Measurements from ENCODE around the gene SLF1. TPM values are rescaled to one million over a fixed set of nuclear protein-coding genes. Genes with fewer than 3 reads are reported as not detected.
A peak's percentile ranks its signal among the peaks of the same experiment; 100 is the strongest.

SLF1 gene
- polyA plus RNA-seq, 3 donors: 1.1 to 2.7 (median 2.0) TPM

- Histone ChIP-seq H4K20me1 (ENCODE audit: insufficient read depth, low read length) (no peaks in the 10 kb centered on the region), H3K79me2 (ENCODE audit: insufficient read depth, low read length) (no peaks in the 10 kb centered on the region), H3K27ac (ENCODE audit: low read depth in 1 of 2, low read length in 2 of 2) (peak overlapping the region in 1 of 2 donors; percentile 2), H3K4me3 (replicated peaks in 1 of 3; ENCODE audit: low read depth in 2 of 3, low read length in 3 of 3) (no peak overlapping the region), H2AFZ (ENCODE audit: insufficient read depth, low read depth, low read length, poor library complexity, severe bottlenecking) (no peak overlapping the region), H3K9ac (ENCODE audit: insufficient read depth, low read length, poor library complexity, severe bottlenecking) (no peak overlapping the region), H3K27me3 (ENCODE audit: control insufficient read depth in 2 of 2, insufficient read depth in 2 of 2, low read length in 2 of 2) (no peaks in the 10 kb centered on the region), H3K9me3 (replicated peaks in 1 of 2; ENCODE audit: control insufficient read depth in 1 of 2, insufficient read depth in 1 of 2, low read length in 2 of 2) (no peaks in the 10 kb centered on the region), H3K36me3 (replicated peaks in 1 of 2; ENCODE audit: control insufficient read depth in 1 of 2, insufficient read depth in 2 of 2, low read length in 2 of 2) (peaks cover 6 to 17% of the 10 kb centered on the region in 2 donors), H3K4me1 (ENCODE audit: control insufficient read depth in 1 of 2, insufficient read depth in 2 of 2, low read length in 2 of 2) (no peaks in the 10 kb centered on the region), H3K4me2 (replicated peaks; ENCODE audit: extremely low read depth, low read length, poor library complexity, severe bottlenecking) (no peak overlapping the region)
- peaks cover 0 to 2% (median 0%) of the 10 kb centered on the region in 3 donors for H3K27me3 Mint-ChIP-seq (ENCODE audit: low read depth in 3 of 3)
- peaks cover 2% of the 10 kb centered on the region for H3K4me1 Mint-ChIP-seq
- peaks cover 0 to under 1% (median 0%) of the 10 kb centered on the region in 7 donors for H3K9me3 Mint-ChIP-seq
- intact Hi-C loops (cut with micrococcal nuclease): no loop called here
- H3K36me3 Mint-ChIP-seq: peaks cover 20 to 30% of the 10 kb centered on the region in 2 donors
- H3K4me3 Mint-ChIP-seq: no peak overlapping the region
- DNase-seq: no peak
- TF ChIP-seq, protein P1, sequence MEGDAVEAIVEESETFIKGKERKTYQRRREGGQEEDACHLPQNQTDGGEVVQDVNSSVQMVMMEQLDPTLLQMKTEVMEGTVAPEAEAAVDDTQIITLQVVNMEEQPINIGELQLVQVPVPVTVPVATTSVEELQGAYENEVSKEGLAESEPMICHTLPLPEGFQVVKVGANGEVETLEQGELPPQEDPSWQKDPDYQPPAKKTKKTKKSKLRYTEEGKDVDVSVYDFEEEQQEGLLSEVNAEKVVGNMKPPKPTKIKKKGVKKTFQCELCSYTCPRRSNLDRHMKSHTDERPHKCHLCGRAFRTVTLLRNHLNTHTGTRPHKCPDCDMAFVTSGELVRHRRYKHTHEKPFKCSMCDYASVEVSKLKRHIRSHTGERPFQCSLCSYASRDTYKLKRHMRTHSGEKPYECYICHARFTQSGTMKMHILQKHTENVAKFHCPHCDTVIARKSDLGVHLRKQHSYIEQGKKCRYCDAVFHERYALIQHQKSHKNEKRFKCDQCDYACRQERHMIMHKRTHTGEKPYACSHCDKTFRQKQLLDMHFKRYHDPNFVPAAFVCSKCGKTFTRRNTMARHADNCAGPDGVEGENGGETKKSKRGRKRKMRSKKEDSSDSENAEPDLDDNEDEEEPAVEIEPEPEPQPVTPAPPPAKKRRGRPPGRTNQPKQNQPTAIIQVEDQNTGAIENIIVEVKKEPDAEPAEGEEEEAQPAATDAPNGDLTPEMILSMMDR (IDR thresholded peaks at IDR 0.05): no peak
- no CpG with 5 or more reads among the region's 1 CpG for WGBS (ENCODE audit: insufficient coverage)
- no peak overlapping the region for H3K27ac Mint-ChIP-seq
Observed at GRCh38 chr5:94672746-94673145, 54.3 kb downstream of the SLF1 start.

DNA sequence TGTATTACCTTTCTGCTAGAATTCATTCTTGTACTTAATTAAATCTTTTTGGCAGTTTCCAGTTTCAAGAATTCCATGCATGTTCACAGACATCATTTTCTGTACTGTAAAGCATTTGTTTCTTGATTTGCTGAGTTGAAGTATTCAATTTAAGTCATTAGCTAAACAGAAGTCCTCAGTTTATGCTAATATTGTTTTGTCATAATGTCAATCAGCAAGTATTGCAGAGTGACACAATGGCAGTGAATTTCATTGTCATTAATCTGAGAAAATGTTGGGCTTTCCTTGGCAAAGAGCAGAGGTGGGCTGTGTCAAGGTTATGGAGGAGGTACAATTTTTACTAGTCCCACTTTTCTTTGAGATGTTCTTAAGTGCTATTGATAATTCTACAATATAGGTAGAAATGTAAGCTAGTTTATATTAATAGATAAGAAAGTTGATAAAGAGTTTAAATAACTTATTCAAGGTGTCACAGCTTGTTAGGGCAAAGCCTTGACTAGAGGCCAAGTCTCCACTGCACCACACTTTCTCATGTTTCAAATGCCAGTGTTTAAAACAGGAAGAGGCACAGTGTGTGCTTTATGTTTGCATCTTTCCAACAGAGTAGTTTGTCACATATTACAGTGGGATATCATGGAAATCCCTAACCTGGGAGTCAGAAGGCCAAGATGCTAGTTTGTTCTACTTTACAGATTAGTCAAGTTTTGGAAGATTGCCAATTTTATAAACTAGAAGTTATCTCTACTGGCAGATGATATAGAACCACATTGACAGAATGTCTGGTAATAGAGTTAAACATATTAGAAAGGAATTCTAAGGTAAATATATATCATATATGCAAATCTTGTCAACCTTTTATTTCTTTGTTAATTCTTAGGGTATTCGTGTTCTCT lies 56.3 kb downstream of the SLF1 start:
- Mint-ChIP-seq H3K27me3 (ENCODE audit: low read depth in 3 of 3) (peaks cover 0 to 2% (median 0%) of the 10 kb centered on the region in 3 donors), H3K4me3 (no peak overlapping the region), H3K36me3 (peaks cover 18 to 25% of the 10 kb centered on the region in 2 donors), H3K27ac (no peak overlapping the region), H3K9me3 (peaks cover 0 to 3% (median 0%) of the 10 kb centered on the region in 7 donors), H3K4me1 (peaks cover 2% of the 10 kb centered on the region)
- Histone ChIP-seq H3K79me2 (ENCODE audit: insufficient read depth, low read length) (no peaks in the 10 kb centered on the region), H3K4me1 (ENCODE audit: control insufficient read depth in 1 of 2, insufficient read depth in 2 of 2, low read length in 2 of 2) (no peaks in the 10 kb centered on the region), H3K9me3 (replicated peaks in 1 of 2; ENCODE audit: control insufficient read depth in 1 of 2, insufficient read depth in 1 of 2, low read length in 2 of 2) (no peaks in the 10 kb centered on the region), H3K27me3 (ENCODE audit: control insufficient read depth in 2 of 2, insufficient read depth in 2 of 2, low read length in 2 of 2) (no peaks in the 10 kb centered on the region), H3K36me3 (replicated peaks in 1 of 2; ENCODE audit: control insufficient read depth in 1 of 2, insufficient read depth in 2 of 2, low read length in 2 of 2) (peaks cover 6 to 11% of the 10 kb centered on the region in 2 donors), H3K27ac (ENCODE audit: low read depth in 1 of 2, low read length in 2 of 2) (no peak overlapping the region), H3K4me3 (replicated peaks in 1 of 3; ENCODE audit: low read depth in 2 of 3, low read length in 3 of 3) (no peak overlapping the region), H3K4me2 (replicated peaks; ENCODE audit: extremely low read depth, low read length, poor library complexity, severe bottlenecking) (no peak overlapping the region), H2AFZ (ENCODE audit: insufficient read depth, low read depth, low read length, poor library complexity, severe bottlenecking) (no peak overlapping the region), H4K20me1 (ENCODE audit: insufficient read depth, low read length) (no peaks in the 10 kb centered on the region), H3K9ac (ENCODE audit: insufficient read depth, low read length, poor library complexity, severe bottlenecking) (no peak overlapping the region)
- intact Hi-C loops (cut with micrococcal nuclease): no loop called here
- TF ChIP-seq, protein P1 (IDR thresholded peaks at IDR 0.05): no peak
- DNase-seq: no peak
- no CpG with 5 or more reads among the region's 1 CpG for WGBS (ENCODE audit: insufficient coverage)
